NCI-H128 (cell line): Measurements from ENCODE around the gene H6PD.
A peak's percentile ranks its signal among the peaks of the same experiment; 100 is the strongest.

Source experiments
- DNase-seq: peaks from one replicate; lab custom pipeline; 2025; ENCODE audit not compliant: unreplicated experiment; lab: John Stamatoyannopoulos, UW

The H6PD gene

DNA sequence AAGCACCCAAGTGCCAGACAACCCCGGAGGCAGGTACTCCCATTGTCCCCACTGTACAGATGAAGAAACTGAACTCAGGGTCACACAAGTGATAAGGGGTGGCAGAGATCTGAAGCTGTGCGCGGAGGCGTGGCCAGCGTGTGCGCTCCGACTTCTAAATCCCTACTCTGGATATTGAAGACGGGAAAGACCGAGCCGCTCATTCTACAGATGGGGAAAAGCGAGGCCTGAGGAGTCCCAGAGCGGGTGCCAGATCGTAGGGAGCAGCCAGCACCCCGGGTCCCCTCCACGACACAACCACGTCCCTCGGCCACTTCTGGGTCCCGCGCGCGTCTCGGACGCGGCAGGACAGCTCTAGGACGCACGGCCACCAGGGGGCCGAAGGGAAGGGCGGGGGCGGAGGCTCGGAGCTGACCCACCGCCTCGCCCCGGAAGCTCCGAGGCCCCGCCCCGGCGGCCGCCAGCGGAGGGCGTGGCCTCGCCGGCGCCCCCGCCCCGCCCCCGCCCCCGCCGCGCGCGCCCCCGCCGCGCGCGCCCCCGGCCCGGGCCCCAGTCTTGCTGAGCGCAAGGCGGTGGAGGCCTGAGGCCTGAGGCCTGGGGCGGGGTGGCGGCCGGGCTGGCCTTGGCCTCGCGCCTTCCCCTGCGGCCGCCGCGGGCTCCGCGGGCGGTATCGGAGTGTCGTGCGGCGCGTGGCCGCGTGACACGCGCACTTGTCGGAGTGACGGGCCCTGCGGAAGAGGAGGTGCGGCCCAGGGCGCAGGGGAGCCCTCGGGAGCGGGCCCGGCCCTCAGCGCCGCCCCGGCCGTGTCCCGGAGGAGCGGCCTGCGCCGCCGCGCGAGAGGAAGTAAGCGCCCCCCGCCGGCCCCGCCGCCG, at the start of gene H6PD:
H6PD (plus strand) TSS at position 552 of the 873 bp plus-strand sequence. CDS start 10,161 bp downstream, outside the sequence.
- DNase-seq: no peak

- DNase-seq: no peak
These were observed 48.3 kb upstream of the H6PD start for GRCh38 chr1:9186082-9186859.

GRCh38 chr1:9187004-9187403, 47.6 kb upstream of the H6PD start:
- no peak for DNase-seq

DNA sequence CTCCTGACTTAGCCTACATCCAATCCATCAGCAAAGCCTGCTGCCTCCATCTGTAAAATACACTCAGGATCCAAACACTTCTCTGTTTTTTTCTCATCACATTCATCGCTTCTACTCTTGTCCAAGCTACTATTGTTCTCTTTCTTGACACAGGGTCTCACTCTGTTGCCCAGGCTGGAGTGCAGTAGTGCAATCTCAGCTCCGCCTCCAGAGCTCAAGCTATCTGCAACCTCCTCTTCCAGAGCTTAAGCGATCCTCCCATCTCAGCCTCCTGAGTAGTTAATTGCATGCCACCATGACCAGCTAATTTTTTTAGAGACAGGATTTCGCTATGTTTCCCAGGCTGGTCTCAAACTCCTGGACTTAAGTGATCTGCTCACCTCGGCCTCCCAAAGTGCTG, 44.3 kb upstream of the H6PD start:
- no peak for DNase-seq

DNA sequence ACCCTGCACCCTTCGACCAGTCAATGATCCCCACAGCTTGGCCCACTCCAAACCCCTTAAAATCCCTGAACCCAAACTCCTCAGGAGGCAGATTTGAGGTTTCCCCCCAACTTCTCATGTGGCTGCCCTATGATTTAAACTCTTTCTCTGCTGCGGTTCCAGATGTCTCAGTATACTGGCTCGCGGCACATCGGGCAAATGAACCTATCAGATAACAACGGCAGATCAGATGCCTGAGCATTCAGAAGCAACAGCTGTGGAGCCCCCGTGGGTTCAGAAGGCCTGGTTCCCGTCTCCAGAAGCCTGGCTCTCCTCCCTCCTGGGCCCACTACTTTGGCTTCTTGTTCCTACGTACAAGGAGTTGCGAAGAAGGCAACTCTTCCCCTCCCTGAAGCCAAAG, 43.3 kb upstream of the H6PD start:
- no peak for DNase-seq

DNA sequence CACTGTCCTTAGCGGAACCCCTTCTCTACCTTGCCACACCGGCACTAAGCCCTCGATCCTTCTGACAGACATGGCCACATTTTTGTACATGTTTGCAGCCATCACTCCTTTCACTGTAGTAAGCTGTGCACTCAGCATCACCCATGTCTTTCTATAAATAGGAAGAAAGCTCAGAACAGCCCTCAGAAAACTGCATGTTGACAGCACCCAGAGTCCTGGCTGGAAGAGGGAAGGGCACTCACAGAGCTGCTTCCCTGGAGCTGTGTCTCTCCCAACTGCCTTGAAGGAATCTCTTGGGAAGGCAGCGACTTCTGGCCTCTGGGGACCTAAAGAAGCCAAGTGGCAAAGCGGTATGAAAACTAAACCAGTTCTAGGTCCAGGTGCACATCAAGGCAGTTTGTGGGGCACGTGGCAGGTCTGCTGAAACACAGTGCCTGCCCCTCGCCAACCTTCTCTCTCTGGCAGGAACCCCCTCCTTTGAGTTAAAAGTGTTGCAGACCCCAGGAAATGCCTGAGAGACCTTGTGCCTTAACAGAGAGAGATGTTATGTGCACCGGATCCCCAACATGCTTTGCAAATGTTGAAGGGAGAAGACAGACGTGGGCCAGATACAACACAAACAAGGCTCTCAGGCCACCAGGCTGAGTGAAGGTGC, 41.9 kb upstream of the H6PD start:
- no peak for DNase-seq

- no peak for DNase-seq
These were observed 41.3 kb upstream of the H6PD start for GRCh38 chr1:9193233-9193625.

DNA sequence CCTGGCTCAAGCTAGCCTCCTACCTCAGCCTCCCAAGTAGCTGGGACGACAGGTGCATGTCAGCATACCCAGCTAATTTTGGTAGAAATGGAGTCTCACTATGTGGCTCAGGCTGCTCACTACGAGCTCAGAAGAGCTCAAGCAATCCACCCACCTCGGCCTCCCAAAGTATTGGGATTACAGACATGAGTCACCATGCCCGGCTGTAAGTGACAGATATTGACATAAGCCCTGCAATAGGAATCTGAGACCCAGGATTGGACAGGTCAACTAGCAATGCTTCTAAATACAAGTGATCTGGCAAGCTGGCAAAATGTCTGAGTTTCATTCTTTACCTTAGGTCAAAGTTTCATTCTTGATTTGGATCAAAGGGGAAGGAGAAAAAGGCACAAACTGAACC, 40.5 kb upstream of the H6PD start:
- no peak for DNase-seq

- DNase-seq: no peak
These were observed 38.9 kb upstream of the H6PD start for GRCh38 chr1:9195651-9196050.

- peak; percentile 43 for DNase-seq
These were observed 38.2 kb upstream of the H6PD start for GRCh38 chr1:9196129-9197040.

GRCh38 chr1:9197186-9198099, 37.1 kb upstream of the H6PD start:
- DNase-seq: no peak

DNA sequence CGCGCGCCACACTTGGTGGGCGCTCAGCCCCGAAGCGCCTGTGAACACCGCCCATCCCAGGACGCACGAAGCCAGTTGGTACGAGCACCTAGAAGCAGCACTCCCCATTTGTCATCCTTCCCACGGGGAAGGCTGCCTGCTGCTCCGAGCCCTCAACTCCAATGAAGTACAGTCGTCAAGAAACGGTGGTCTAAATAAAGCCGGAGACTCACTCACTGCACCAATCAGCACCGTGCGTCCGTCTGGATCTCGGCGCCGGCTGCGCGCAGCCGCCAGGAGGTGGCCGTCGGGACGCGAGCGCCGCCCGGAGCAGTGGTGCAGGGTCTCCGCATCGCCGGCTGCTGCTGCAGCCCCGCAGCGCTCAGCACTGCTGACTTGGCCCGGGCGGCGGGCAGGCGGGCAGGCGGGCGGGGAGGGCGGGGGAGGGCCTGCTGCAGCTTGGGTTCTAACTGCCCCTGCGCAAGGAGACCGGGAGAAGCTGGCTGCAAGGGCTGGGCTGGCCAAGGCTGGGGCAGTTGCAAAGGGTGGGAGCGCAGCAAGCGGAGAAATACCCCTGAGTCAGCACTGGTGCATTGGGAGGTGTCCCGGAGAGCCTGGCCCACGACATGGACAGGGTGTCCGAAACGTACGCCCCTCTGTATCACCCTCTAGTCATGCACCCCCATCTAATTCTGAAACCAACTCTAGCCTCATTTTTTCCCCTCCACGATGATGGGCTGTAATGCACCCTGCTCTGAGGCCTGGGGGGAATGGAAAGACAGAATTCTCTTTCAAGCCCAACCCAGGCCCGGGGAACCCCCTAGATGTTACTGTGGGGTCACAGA, 35.8 kb upstream of the H6PD start:
- no peak for DNase-seq

GRCh38 chr1:9200441-9200840, 34.1 kb upstream of the H6PD start:
- DNase-seq: no peak

DNA sequence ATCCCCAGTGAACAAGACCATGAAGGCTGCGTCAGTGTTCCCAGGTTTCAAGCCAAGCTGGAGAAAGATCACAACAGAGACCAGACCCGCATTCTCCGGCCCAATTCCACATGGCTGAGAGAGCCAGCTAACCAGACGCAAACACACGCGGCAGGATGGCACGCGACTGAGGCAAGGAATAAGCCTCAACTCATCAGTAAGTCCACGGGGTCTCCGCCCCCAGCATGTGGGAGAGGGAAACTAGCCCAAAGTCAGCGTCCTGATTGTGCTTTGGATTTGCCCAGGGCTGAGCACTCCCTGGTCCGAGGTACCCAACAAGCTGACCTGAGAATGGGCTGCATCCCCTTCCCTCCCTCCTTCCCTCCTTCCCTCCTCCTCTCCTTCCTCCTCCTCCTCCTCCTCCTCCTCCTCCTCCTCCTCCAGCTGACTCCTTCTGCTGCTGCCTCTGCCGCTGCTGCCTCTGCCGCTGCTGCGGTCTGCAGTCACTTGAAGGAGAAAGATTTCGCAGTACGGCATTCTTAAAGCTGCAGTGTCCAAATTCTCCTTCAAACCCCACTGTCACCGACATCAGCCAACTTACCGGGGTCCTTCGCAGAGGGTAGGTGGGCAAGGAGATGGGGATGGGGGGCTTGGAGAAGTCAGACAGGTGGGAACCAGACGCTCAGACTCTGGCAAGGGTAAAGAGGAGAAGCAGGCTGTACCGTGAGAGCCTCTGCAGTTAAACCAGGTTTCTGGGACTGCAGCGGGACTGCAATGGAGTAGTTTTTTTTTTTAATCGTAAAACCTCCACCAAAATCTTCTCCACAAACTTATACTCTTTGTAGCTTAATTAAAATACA, 33.0 kb upstream of the H6PD start:
- DNase-seq: no peak

DNA sequence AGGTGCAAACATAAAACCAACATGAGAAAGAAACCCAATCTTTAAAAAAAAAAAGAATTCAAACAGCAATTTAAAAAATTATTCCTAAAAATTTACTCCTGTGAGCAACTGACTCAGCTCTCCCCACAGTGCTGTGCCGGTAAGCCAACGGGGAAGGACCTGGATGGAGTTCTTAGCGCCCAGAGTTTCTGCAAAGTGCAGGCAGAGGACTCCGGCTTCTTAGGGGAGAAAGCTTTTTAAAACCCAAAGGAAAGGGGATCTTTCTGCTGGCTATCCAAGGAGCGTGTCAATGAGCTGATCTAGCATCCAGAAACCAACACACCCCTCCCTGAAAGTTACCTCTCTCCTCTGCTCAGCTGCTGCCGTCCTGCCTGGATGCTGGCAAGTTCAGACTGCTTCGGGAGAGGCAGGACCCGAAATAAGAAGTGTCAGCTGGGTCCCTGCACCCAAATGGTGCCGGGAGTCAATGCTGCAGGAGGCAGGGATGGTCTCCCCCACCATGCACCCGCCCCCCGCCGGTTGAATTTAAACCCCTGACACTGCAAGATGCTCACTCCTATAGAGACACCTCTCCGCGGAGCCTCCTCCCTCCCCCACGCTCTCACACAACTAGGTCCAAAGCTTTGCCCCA, 32.2 kb upstream of the H6PD start:
- DNase-seq: no peak

DNA sequence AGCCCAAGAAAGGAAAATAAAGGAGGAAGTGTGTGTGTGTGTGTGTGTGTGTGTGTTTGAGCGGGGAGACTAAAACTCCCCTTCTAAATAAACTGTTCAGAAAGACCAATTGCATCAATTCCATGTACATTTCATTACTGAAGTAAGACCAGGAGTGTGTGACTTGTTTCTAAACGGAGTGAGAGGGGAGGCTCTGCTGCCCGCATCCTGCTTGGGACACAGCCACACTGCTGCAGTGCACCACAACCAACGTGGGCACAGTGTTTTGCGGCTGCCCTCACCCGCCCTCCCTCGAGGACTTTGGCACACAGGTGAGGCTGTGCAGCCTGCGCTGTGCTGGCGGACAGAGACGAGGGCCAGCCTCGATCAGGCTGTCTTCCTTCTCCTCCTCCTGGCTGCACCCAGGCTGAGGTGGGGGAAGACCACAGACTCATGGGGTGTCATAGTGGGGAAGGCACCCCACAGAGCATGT, 31.0 kb upstream of the H6PD start:
- DNase-seq: no peak

DNA sequence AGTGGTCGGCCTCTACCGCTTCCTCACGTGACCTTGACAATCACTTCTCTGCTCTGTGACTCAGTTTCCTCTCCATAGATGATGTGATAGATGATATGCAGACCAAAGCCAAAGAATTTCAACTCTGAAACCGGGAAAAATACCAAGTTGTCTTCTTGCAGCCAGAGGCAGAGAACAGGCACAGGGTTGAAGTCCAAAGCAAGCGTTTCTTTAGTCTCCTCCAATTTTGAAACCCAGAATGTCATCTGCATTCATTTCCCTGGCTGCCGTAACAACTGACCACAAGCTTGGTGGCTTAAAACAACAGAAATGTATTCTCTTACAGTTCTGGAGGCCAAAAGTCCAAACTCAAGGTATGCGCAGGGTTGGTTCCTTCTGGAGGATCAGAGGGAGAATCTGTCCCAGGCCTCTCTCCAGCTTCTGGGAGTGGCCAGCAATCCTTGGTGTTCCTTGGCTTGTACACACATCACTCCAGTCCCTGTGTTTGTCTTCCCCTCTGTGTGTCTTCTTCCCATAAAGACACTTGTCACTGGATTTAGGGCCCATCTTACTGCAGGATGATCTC, 30.3 kb upstream of the H6PD start:
- DNase-seq: no peak
